Measurements from ENCODE around the gene MRAS.
"Not testable (repeated sequence)": the region's sequence is repeated elsewhere in the genome, so short reads cannot be mapped to it uniquely, and the experiment has no call there.

MRAS gene

DNA sequence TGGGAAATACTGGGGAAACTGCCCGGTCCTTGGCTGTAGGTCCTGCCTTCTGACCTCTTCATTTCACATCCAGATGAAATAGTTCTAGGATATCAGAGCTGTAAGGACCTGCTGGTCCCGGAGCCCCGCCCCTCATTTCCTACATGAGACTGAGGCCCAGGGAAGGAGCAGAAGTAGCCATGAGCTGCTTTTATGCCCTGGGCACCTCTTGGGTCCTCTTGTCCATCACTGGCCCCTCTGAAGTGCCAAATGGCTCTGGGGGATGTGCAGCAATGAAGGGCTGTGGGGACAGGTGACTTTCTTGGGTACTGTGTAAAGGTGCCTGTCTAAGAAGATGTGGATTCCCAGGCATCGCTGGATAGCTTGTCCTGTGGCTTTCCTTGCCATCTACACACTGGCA lies 45.8 kb downstream of the MRAS start:
- DNase-seq = no peak

DNA sequence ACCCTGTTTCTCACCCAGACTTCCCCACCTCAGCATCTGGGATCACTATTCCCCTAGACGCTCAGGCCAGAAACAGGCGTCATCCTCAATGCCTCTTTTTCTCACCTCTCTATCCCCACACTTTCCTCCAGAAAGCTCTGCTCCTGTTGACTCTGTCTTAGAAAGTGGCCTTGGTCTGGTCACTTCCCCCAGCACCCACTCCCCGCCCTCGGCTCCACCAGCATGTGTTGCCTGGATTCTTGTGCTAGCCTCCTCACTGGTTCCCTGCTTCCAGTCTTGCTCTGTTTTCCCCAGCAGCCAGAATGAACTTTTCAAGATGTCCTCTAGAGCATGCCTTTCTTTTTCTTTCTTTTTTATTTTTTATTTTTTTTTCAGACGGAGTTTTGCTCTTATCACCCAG lies 46.3 kb downstream of the MRAS start:
- no peak for DNase-seq

DNA sequence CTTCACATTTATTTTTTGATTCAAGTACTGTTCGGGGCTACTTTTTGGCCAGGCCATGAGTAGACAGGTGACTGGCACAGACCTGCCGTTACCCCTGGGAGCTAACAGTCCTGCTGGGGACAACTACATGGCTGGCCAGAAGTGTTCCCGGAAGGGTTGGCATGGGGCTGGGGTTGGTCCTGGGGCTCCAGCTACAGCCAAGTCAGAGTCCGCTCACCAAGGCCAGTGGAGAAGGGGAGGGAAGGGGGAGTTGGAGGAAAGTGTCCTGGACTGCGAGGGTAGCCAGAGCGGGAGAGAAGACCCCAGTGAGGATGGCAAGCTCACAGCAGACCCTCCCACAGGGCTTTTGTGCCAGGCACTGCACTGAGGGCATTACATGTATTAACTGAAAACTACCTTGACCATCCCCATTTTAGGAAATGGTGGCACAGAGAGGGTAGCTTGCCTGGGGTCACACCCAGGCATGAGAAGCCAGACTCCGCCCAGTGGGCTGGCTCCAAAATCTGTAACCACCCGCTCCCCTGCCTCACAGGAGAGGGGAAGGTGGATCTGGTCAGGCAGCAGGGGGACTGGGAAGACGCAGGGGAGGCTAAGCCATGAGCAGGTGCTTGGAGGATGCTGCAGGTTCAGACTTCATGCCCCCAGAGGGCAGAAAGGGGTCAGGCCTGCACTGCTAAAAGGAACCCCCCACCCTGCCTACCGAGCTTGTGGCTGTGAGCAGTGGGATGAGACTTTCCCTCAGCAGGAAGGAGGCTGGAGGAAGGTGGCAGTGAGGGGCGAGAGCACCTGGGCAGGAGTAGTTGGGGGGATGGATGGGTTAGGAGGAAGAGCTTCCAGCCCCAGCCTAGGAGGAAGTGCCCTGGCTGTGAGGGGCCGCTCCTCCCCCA lies 47.7 kb downstream of the MRAS start:
- DNase-seq = no peak

DNA sequence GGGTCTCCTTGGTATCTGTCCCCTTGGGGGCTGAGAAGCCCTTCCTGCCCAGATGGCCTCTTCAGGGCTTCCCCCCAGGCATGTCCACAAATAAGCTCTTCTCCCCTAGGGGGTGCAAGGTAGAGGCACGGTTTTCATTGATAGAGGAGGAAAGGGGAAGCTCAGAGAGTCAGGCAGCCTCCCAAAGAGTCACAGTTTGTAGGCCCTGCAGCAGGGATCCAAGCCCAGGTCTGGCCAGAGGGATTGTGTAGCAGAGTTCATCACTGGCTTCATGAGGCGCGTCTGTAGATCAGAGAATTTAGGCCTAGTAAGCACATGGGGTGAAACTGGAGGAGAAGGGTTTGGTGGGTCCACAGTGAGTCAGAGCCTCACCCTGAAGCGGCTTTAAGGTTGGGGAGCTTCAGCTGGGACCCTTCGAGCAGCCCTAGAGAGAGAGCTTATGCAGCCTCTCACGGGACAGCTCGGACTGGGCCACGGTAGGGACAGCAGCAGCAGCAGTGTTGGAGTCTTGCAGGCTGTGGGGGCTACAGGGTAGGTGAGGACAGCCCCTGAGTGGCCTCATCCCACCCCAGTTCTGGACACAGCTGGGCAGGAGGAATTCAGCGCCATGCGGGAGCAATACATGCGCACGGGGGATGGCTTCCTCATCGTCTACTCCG lies 48.5 kb downstream of the MRAS start:
- no peak for DNase-seq

DNA sequence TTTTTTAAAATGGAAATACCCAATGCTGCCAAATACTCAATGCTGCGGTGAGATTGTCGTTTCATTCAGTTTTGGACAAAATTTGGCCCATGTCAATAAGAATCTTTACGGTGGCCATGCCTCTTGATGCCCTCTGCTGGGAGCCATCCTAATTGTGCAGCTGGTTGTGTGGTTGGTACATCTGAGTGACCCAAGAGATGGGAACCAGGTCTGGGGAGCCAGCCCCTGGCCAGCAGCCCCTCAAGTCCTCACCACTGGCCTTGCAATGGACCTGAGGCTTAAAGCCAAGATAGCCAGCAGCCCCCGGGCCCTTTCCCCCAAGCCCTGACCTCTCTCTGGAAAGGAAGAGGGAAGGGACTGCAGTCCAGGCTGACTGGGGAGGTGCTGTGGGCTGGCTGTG lies 49.6 kb downstream of the MRAS start:
- DNase-seq = no peak

DNA sequence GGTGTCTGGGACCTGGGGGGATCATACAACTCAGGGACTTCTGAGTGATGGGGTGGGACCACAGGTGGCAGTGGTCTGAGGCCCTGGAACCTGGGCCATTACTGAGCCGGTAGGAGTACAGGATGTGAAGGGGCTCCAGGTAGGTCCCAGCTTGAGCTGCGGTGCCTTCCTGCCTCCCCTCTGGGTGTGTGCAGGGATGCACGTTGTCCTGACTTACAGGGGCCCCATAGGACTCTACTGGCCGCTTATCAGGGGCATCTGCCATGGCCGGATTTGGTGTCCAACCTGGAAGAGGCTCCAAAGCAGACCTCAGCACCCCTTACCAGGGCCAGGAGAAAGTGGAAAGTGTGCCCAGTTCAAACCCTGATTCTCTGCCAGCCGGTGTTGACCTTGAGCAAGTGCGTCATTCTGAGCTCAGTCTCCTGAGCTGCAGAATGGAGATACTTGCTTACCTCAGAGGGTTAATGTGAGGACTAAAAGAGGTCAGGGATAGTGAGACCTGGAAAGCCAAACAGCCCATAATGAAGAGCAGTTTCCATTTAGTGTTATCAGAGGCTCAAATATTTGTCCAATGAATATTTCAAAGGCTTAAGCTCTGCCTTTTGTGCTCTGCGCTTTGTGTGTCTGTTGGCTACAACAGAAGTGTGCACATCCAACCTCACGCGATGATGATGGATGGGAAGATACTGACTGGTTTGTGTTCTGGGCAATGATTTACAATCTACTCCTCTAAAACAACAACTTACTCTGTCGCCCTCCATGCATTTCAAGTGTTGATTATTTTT lies 50.6 kb downstream of the MRAS start:
- DNase-seq = no peak

DNA sequence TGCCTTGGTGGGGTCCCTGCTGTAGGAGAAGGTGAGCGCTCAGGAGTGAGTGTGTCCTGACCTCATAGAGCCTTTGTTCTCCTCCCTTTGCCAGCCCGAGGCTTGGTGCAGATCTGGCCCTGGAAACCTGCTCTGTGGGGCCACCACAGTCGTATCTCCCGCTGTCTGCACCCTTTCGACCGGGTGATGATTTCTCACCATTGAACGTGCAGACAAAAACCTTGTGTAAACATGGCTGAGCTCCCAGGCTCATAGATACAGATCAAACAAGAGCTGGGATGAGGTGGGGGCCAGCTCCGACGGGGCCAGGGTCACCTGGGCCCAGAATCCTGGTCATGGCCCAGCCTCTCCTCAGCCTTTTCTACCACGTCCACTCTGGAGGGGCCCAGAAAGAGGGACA lies 51.4 kb downstream of the MRAS start:
- no peak for DNase-seq

DNA sequence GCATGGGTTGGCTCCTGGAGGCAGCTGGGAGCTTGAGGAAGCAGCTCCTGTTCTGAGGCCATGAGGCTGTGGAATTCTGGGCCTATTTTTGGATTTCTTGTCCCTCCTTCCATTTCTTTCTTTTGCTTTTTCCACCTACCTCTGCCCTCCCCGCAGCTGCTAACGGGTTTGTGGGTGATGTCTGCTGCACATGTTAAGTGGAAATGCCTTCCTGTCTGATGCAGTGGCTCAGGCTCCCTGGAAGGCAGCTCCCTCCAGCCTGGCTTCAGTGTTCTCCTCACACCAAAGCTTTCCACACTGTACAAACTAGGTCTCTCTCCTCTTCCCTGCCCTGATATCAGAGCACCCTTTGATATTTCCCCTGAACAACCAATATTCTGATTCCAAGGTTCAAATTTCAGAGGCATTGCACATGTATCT lies 52.3 kb downstream of the MRAS start:
- DNase-seq = no peak

DNA sequence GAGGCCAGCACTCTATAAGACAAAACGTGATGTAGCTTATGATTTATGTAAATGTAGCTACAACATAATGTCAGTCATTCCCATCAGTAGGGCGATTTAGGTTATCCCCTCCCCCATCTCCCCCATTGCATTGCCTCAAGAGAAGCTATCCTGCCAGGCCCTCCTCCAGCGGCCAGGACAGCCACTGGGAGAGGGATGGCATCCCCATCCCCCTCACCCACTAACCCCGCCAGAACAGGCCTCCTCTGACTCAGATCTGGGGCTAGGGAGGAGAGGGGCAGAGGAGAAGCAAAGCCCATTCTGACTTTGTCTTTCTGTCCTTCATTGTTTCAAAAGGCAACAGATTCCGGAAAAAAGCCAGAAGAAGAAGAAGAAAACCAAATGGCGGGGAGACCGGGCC lies 53.5 kb downstream of the MRAS start:
- DNase-seq = no peak

DNA sequence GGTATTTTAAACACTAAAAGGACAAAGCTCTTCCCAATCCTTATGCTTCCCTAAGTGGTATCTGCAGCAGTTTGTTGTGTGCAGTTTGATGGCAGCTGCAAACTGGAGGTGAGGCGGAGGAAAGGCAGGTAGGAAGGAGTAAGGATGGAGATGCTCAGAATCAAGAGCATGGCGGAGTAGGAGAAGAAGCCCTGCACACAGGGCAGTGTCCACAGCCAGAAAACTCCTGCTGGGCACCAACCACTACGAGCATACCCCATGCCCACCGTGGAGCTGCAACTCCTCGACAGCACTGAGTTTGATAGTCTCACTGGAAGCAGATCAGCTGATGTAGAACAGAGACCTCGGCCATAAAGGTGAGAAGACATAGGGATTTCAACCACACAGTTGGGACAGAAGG lies 55.7 kb downstream of the MRAS start:
- DNase-seq = no peak

DNA sequence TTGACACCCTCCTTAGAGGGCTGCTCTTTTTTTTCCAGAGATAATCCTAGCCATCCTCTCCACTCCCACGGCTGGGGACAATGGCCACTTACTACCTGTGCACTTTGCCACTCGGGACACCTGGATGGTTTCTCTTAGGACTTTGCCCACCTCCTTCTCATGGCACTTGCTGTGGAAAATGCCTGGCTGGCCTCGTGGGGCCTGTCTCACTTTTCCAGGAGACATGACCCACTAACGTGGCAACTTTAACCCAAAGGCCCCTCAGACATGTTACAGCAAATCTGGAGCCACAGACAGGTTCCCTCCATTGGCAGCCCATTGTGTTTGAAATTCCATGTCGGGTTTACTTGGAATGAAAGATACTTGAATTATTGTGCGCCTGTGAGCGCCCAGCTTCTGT lies 56.6 kb downstream of the MRAS start:
- no peak for DNase-seq

DNA sequence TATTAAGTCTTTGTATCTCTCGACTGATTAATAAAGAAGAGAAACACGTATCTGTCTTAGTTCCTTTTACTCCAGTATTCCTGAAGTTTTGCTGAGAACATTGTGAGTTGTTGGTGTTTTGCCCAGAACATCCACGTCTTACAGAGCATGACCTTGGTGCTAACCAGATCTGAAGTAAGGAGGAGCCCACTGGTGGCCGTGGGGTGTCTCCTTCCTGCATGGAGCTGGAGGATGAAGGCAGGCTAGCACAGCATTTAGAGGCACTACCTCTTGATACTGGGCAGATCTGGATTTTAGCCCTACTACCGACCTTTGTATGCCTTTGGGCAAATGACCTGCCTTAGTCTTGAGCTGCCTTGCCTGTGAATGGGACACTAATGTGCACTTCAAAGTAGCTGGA lies 57.1 kb downstream of the MRAS start:
- DNase-seq = no peak

DNA sequence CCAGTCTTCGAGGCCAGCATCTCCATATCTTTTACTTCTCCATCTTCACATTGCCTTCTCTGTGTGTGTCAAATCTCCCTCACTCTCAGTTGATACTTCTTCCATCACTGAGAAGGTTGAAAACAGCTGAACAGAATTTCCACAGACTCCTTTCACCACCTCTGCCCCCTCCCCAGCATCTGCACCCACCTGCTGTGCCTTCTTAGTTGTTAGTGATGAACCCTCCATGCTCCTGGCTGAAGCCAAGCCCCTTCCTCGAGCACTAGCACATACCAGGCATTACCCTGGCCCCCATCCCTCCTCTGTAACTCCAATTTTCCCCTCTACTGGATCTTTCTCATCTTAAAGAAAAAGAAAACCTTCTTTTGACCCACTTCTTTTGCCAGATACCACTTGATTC lies 58.2 kb downstream of the MRAS start:
- no peak for DNase-seq

DNA sequence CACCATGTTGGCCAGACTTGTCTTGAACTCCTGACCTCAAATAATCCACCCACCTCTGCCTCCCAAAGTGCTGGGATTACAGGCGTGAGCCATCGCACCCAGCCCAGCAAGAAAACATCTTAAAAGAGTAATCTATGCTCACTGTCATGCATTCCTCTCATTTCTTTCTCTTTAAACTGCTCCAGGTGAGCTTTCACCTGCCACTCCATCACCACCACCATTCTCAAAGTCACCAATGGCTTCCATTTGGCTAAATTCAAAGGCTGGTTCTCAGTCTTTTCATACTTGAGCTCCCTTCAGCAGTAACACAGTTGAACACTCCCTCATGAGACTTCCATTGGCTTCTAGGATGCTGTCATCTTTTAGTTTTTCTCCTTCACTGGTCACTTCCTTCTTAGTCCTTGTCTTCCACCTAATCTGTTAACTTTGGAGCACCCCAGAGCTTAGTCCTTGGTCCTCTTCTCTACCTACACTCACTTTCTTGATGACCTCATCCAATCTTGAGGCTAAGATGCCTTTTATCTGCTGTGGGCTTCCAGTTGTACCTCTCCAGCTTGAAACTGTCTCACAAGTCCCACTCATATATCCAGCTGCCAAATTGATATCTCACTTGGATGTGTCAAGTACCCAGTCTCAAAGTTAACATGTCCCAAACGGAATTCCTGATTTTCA lies 59.0 kb downstream of the MRAS start:
- no peak for DNase-seq

DNA sequence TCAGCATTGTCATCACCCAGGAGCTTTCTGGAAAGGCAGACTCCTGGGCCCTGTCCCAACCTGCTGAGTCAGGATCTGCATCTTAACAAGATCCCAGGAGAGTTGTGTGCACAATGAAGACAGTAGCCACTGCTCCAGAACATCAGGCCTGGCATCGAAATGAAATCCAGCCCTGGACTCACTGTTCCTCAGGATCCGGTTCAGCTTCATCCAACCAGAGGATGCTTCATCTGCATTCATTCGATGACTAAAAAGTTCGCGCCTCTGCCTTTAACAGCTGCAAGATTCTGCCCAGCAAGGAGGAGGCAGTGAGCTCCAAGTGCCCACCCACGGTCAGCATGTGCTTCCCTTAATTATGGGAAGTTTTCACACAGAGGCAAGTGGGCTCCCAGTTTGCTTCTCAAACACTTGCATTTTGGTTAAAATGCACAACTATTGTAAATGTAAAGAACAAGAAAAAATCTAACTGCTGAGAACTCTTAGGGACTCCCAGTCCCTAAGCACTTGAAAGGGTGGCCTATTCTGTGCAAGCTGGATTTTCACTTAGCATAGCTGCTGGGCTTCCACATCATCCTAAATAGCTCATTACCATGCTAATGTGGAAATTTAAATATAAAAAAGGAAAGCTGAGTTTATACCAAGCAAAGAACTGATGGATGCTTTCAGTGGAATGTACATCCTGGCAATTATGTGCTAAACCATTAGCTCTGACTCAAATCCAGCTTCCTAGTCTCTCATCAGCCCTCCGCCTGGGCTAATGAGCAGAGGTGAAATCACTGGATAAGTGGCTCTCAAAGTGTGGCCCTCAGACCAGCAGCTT lies 60.6 kb downstream of the MRAS start:
- DNase-seq = no peak

DNA sequence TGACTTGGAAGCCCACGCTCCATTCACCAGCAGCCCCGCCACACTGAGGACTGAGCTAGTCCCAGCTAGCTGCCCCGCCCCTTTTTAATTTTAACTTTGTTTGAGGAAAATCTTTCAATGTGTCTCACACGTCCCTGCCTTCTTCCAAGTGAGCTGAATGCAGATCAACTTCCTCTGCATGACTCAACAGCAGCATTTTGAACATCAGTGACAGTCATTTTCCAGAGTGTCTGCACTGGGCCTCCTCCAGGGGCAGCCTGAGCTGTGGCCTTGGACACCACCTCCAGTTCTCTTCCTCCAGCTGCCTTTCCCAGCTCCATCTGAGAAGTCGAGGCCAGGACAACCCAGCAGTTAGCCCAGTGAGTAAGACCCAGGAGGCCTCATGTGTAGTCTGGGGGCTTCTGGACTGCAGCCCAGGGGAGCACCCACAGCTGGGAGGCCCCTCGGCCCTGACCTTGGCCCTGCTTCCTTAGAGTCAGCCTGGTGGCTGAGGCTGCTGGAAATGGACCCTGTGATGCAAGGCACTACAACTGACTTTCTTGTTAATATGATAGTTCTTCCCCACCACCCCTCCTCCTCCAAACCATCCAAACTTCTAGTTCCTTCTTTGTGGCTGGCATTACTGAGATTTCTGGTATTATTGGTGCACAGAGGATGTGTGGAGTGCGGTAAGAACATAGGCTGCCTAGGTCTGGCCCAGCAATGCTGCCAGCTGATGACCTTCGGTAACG lies 64.6 kb downstream of the MRAS start:
- DNase-seq = no peak

DNA sequence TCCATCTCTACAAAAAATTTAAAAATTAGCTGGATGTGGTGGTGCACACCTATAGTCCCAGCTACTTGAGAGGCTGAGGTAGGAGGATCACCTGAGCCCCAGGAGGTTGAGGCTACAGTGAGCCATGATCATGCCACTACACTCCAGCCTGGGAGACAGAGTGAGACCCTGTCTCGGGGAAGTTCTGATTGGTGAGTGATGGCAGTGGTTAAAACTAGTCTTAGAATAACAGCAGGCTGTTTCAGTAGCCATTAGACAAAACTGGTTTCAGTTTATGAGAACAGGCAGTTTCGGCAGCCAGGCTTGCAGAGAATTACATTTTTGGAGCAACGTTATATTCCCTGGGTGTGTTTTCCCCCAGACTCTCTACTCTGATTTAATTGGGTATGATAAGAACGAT lies 67.9 kb downstream of the MRAS start:
- not testable (repeated sequence) for DNase-seq

DNA sequence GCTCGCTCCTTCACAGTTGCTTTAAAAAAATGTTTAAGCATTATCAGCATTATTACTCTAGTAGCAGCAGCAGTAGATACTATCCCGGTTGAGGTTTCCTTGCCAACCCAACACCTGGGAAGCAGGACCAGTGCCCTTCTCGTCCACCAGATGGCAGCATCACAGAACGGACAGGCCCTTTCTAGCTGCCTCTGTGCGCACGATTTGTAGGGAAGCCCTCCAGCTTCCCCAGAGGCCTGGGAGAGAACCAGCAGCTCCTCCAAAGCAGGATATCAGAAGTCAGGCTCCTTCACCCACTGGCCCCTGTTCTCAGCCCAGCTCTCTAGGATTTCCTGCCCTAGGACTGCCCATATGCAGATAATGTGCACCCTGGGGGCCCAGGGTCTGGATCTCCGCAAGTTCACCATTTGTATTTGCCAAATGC lies 69.2 kb downstream of the MRAS start:
- DNase-seq = peak; percentile 53

DNA sequence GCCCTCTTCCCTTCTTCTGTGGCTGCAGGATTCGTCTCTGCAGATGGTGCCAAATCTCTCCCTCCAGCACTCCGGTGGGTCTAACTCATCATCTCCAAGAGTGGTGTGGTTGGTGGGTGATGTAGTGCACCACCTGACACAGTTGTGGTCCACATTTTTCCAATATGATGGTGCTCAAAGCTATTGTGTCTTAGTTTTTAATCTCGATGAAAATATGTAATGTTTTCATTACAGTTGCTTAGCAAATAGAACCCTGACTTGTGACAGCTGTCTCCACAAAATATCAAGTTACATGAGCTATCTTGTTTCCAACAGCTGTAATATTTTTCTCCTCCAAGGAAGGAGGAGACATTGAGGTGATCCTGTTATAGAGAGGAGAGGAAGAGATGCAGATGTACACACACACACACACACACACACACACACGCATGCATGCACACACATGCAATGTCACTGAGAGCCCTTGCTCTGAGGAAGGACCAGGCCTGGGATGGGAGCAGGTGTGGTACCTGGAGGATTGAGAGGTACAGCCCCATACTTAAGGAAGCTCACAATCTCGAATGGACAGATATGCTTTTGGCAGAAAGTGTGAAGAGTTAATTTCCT lies 70.3 kb downstream of the MRAS start:
- DNase-seq = no peak

DNA sequence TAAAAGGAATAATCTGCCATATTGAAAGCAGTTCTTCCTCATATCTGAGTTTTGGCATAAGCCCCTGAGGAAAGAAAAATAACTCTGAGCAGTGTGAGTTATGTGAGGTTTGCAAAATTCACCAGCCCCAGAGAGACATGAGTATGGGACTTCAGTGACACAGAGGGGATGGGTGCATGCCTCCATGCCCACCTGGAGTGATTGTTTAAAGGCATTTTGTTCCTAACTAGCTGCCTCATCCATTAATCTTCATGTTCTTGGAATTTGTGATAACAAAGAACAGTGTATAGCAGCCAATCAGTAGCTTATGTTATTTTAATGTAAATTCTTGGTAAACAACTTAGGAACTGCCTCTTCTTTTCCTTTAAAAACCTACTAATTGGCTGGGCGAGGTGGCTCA lies 74.9 kb downstream of the MRAS start:
- DNase-seq = no peak

DNA sequence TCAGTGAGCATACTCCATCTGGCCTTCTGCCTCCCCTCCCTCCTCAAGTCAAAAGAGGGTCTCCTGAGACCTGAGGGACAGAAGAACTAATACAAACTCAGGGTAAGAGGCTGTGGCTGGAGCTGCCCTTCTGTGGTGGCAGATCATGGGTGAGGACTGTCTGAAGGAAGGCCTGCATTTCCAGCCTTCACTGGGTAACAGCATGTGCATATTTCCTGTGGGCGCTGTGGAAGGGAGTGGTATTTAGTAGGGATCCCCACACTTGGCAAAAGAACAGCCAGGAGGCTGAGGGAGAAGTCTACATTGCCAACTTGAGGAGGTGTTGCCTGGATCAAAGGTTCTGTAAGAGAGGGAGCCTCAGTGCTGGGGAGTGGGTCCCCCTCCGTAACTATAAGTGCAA lies 75.9 kb downstream of the MRAS start:
- DNase-seq = no peak
